Measurements from ENCODE around the gene TSPAN10. TPM values are rescaled to one million over a fixed set of nuclear protein-coding genes. Genes with fewer than 3 reads are reported as not detected.

The TSPAN10 gene
- total and polyA plus RNA-seq, 2 of the 13 experiments (the other 11 are each of a cell fraction or from before 2014, with no cell fraction given), result 0.54 to 0.75 TPM

DNA sequence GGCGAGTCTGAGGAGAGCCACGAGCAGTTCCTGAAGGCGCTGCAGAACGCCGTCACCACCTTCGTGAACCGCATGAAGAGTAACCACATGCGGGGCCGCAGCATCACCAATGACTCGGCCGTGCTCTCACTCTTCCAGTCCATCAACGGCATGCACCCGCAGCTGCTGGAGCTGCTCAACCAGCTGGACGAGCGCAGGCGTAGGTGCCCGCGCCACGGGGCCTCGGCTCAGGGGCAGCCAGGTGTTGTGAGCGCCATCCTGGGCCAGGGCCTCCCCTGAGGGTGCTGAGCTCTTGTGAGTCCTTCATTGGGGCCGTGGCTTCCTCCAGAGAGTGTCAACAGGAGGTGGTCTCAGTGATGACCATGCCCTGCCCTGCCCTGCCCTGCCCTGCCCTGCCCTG is 58.8 kb downstream of the TSPAN10 start:
- no TSS peak for BruUV-seq (replicated peaks)
- ChIA-PET POLR2A (interaction anchor here (1.3 to 2.1 kb wide), 2 partner anchors 12 to 18 kb away, joined by 5 to 16 read pairs; partner anchors contain the start of genes ARL16 and HGS), CTCF (ENCODE audit: low intra/inter-chr PET ratio, low total read pairs) (no interaction called here)
- ATAC-seq (peak; percentile 3; the same call in 2 of the 3 replicates), FAIRE-seq (no peak), DNase-seq (ENCODE audit: low spot score) (no peak)
- H3K9me3 ChIP-seq (ENCODE audit: low read length), result no peaks in the 10 kb centered on the region
- in situ Hi-C loops (cut with HindIII; ENCODE audit: extremely low pct_ligation_motif_present, low pct_unique_long_range_greater_than_20kb), result no loop called here
- WGBS (ENCODE audit: low lambda C conversion rate), result 96% methylated on average over 20 of the region's 22 CpGs
- H3K4me2 ChIP-seq (ENCODE audit: low read depth, low read length), result no peak overlapping the region
- no peaks in the 10 kb centered on the region; a peak in 1 of 5 replicates for H3K27me3 ChIP-seq (ENCODE audit: control insufficient read depth in 1 of 2, insufficient read depth in 2 of 2, low read length in 2 of 2)
- H3K4me3 ChIP-seq (replicated peaks in 1 of 3; ENCODE audit: insufficient read depth in 1 of 3, low read depth in 2 of 3, low read length in 3 of 3), result no peak overlapping the region
- peaks cover 3% of the 10 kb centered on the region for H3K4me1 ChIP-seq (ENCODE audit: insufficient read depth, low read length)
- peaks cover 3% of the 10 kb centered on the region for H4K20me1 ChIP-seq (ENCODE audit: insufficient read depth, low read length)
- H3K27ac ChIP-seq (ENCODE audit: extremely low read length, insufficient read depth, low read length), result no peak overlapping the region
- H3K79me2 ChIP-seq (ENCODE audit: insufficient read depth, low read length), result peaks cover 13% of the 10 kb centered on the region
- intact Hi-C loops (cut with micrococcal nuclease; ENCODE audit: unreplicated experiment), result no loop called here
- no peak overlapping the region for H2AFZ ChIP-seq (ENCODE audit: low read length)
- H3K9ac ChIP-seq (ENCODE audit: insufficient read depth, low read depth, low read length), result no peak overlapping the region
- peaks cover 58 to 75% of the 10 kb centered on the region in 2 experiments for H3K36me3 ChIP-seq (replicated peaks in 1 of 2; ENCODE audit: control insufficient read depth in 1 of 2, insufficient read depth in 2 of 2, low read length in 2 of 2)
- TF ChIP-seq POLR2A (IDR thresholded peaks at IDR 0.05; ENCODE audit: insufficient read depth in 1 of 2, low read depth in 2 of 2, low read length in 2 of 2) (0 out of 4 replicates have a peak, but pooled peaks of 1 of the 2 experiments have one; percentile 39), ZBTB8A (CRISPR knock-in tag; IDR thresholded peaks at IDR 0.05; ENCODE audit: borderline replicate concordance, low read depth) (no peak), NFATC3 (CRISPR knock-in tag; IDR thresholded peaks at IDR 0.05) (no peak), RFXAP (CRISPR knock-in tag; IDR thresholded peaks at IDR 0.05; ENCODE audit: borderline replicate concordance) (no peak), ZNF138 (CRISPR knock-in tag; IDR thresholded peaks at IDR 0.05; ENCODE audit: low read depth) (no peak), ZC3H13 (CRISPR knock-in tag; IDR thresholded peaks at IDR 0.05) (peak; percentile 48; the same call in 1 of the 2 replicates), ATM (IDR thresholded peaks at IDR 0.05; ENCODE audit: borderline replicate concordance) (no peak), ZNF451 (CRISPR knock-in tag; IDR thresholded peaks at IDR 0.05) (peak; percentile 47; the same call in 1 of the 2 replicates), SNRNP70 (IDR thresholded peaks at IDR 0.05; ENCODE audit: low read depth, low read length) (no peak), GATAD1 (CRISPR knock-in tag; IDR thresholded peaks at IDR 0.05) (no peak), MXI1 (IDR thresholded peaks at IDR 0.05; ENCODE audit: borderline replicate concordance, low read depth, low read length) (no peak), SMAD9 (CRISPR knock-in tag; IDR thresholded peaks at IDR 0.05) (no peak), SMAD3 (CRISPR knock-in tag; IDR thresholded peaks at IDR 0.05) (no peak)
- TF ChIP-seq, protein P1, sequence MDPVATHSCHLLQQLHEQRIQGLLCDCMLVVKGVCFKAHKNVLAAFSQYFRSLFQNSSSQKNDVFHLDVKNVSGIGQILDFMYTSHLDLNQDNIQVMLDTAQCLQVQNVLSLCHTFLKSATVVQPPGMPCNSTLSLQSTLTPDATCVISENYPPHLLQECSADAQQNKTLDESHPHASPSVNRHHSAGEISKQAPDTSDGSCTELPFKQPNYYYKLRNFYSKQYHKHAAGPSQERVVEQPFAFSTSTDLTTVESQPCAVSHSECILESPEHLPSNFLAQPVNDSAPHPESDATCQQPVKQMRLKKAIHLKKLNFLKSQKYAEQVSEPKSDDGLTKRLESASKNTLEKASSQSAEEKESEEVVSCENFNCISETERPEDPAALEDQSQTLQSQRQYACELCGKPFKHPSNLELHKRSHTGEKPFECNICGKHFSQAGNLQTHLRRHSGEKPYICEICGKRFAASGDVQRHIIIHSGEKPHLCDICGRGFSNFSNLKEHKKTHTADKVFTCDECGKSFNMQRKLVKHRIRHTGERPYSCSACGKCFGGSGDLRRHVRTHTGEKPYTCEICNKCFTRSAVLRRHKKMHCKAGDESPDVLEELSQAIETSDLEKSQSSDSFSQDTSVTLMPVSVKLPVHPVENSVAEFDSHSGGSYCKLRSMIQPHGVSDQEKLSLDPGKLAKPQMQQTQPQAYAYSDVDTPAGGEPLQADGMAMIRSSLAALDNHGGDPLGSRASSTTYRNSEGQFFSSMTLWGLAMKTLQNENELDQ (CRISPR knock-in tag; IDR thresholded peaks at IDR 0.05; ENCODE audit: borderline replicate concordance), result no peak
- TF ChIP-seq, protein P2, sequence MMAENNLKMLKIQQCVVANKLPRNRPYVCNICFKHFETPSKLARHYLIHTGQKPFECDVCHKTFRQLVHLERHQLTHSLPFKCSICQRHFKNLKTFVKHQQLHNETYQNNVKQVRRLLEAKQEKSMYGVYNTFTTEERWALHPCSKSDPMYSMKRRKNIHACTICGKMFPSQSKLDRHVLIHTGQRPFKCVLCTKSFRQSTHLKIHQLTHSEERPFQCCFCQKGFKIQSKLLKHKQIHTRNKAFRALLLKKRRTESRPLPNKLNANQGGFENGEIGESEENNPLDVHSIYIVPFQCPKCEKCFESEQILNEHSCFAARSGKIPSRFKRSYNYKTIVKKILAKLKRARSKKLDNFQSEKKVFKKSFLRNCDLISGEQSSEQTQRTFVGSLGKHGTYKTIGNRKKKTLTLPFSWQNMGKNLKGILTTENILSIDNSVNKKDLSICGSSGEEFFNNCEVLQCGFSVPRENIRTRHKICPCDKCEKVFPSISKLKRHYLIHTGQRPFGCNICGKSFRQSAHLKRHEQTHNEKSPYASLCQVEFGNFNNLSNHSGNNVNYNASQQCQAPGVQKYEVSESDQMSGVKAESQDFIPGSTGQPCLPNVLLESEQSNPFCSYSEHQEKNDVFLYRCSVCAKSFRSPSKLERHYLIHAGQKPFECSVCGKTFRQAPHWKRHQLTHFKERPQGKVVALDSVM (CRISPR knock-in tag; IDR thresholded peaks at IDR 0.05), result no peak
- TF ChIP-seq, protein P3, sequence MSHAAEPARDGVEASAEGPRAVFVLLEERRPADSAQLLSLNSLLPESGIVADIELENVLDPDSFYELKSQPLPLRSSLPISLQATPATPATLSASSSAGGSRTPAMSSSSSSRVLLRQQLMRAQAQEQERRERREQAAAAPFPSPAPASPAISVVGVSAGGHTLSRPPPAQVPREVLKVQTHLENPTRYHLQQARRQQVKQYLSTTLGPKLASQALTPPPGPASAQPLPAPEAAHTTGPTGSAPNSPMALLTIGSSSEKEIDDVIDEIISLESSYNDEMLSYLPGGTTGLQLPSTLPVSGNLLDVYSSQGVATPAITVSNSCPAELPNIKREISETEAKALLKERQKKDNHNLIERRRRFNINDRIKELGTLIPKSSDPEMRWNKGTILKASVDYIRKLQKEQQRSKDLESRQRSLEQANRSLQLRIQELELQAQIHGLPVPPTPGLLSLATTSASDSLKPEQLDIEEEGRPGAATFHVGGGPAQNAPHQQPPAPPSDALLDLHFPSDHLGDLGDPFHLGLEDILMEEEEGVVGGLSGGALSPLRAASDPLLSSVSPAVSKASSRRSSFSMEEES (CRISPR knock-in tag; IDR thresholded peaks at IDR 0.05), result no peak
- TF ChIP-seq, protein P4, sequence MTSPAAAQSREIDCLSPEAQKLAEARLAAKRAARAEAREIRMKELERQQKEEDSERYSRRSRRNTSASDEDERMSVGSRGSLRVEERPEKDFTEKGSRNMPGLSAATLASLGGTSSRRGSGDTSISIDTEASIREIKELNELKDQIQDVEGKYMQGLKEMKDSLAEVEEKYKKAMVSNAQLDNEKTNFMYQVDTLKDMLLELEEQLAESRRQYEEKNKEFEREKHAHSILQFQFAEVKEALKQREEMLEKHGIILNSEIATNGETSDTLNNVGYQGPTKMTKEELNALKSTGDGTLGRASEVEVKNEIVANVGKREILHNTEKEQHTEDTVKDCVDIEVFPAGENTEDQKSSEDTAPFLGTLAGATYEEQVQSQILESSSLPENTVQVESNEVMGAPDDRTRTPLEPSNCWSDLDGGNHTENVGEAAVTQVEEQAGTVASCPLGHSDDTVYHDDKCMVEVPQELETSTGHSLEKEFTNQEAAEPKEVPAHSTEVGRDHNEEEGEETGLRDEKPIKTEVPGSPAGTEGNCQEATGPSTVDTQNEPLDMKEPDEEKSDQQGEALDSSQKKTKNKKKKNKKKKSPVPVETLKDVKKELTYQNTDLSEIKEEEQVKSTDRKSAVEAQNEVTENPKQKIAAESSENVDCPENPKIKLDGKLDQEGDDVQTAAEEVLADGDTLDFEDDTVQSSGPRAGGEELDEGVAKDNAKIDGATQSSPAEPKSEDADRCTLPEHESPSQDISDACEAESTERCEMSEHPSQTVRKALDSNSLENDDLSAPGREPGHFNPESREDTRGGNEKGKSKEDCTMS (CRISPR knock-in tag; conservative IDR thresholded peaks at IDR 0.05), result no peak

Measured in HepG2 (cell line).